Activated CD4-positive, alpha-beta T cell treated with anti-CD3 and anti-CD28 coated beads for 24 hours (primary cell): Measurements from ENCODE around the gene EPHA2.

Source experiments
- DNase-seq, 2 donors: peaks; one replicate each; pipeline ENCODE4 v3.0.0-alpha.2; 2020; ENCODE audit warnings: low read depth in 2 of 2

The EPHA2 gene

GRCh38 chr1:16134906-16135305, 21.0 kb downstream of the EPHA2 start:
- no peak for DNase-seq

- no peak for DNase-seq
These were observed 21.6 kb downstream of the EPHA2 start for GRCh38 chr1:16134066-16134801.

GRCh38 chr1:16133007-16133961, 22.6 kb downstream of the EPHA2 start:
- DNase-seq: no peak

- DNase-seq: no peak
These were observed 23.5 kb downstream of the EPHA2 start for GRCh38 chr1:16132325-16132785.

GRCh38 chr1:16131636-16132324, 24.1 kb downstream of the EPHA2 start:
- DNase-seq: no peak

GRCh38 chr1:16130827-16131226, 25.0 kb downstream of the EPHA2 start:
- no peak for DNase-seq

GRCh38 chr1:16129921-16130543, 25.8 kb downstream of the EPHA2 start:
- DNase-seq: no peak

GRCh38 chr1:16129316-16129715, 26.6 kb downstream of the EPHA2 start:
- no peak for DNase-seq

GRCh38 chr1:16128338-16128741, 27.5 kb downstream of the EPHA2 start:
- DNase-seq: no peak

- no peak for DNase-seq
These were observed 28.1 kb downstream of the EPHA2 start for GRCh38 chr1:16127676-16128337.

GRCh38 chr1:16126743-16127515, 28.9 kb downstream of the EPHA2 start:
- no peak for DNase-seq

GRCh38 chr1:16126160-16126559, 29.7 kb downstream of the EPHA2 start:
- no peak for DNase-seq

GRCh38 chr1:16125483-16125882, 30.4 kb downstream of the EPHA2 start:
- DNase-seq: no peak

- no peak for DNase-seq
These were observed 30.8 kb downstream of the EPHA2 start for GRCh38 chr1:16125088-16125470.

- DNase-seq: no peak
These were observed 31.3 kb downstream of the EPHA2 start for GRCh38 chr1:16124377-16125087.

- DNase-seq: peak in 1 of 2 donors; percentile 27
These were observed 33.0 kb downstream of the EPHA2 start for GRCh38 chr1:16122916-16123315.

GRCh38 chr1:16122350-16122881, 33.5 kb downstream of the EPHA2 start:
- no peak for DNase-seq

- DNase-seq: no peak
These were observed 34.9 kb downstream of the EPHA2 start for GRCh38 chr1:16120940-16121410.

- DNase-seq: no peak
These were observed 35.5 kb downstream of the EPHA2 start for GRCh38 chr1:16120407-16120806.
